Subcutaneous adipose tissue (tissue), 4 donors: ENCODE measurements around the gene AGRN. TPM values are rescaled to one million over a fixed set of nuclear protein-coding genes. Genes with fewer than 3 reads are reported as not detected.

Source experiments
- CTCF ChIP-seq: fragments of 450-650 bp; IDR thresholded peaks from one replicate; pipeline ENCODE4 v1.5.1; 2016; ENCODE audit warnings: low read depth, mild to moderate bottlenecking, control low read depth, antibody characterized with exemption, moderate library complexity
- total RNA-seq, 4 donors: library from RNA; depleted of rRNA; stranded (reverse); fragments of >200 nt; gene quantifications; one replicate each; pipeline ENCODE4 v1.1.0, GENCODE V29; 2016

Gene AGRN
- total RNA-seq, 4 donors from 2014 or later: 3.8 to 13.2 (median 10.5) TPM

- no peak for TF ChIP-seq CTCF
Measured at GRCh38 chr1:1066403-1067283, 46.7 kb downstream of the AGRN start.

GRCh38 chr1:1067284-1067859 lies 47.5 kb downstream of the AGRN start:
- TF ChIP-seq CTCF: no peak

- no peak for TF ChIP-seq CTCF
Measured at GRCh38 chr1:1067860-1068516, 48.1 kb downstream of the AGRN start.

GRCh38 chr1:1068517-1069055 lies 48.7 kb downstream of the AGRN start:
- TF ChIP-seq CTCF: no peak

GRCh38 chr1:1069056-1069710 lies 49.3 kb downstream of the AGRN start:
- no peak for TF ChIP-seq CTCF

- no peak for TF ChIP-seq CTCF
Measured at GRCh38 chr1:1069711-1070676, 50.1 kb downstream of the AGRN start.
